ENCODE results near the gene SON. TPM values are rescaled to one million over a fixed set of nuclear protein-coding genes. Genes with fewer than 3 reads are reported as not detected.

SON gene
- total RNA-seq, 4 donors from 2014 or later: 219 to 258 (median 244) TPM

- intact Hi-C loops (cut with DNase I): no loop called here
- Histone ChIP-seq H3K4me3 (no peak overlapping the region), H3K4me1 (peaks cover 13 to 35% (median 25%) of the 10 kb centered on the region in 4 donors), H3K36me3 (peaks cover 67 to 96% (median 86%) of the 10 kb centered on the region in 4 donors), H3K9me3 (no peaks in the 10 kb centered on the region), H3K27me3 (no peaks in the 10 kb centered on the region), H3K27ac (replicated peaks in 1 of 4) (no peak overlapping the region)
- no peak for TF ChIP-seq EP300 (IDR thresholded peaks at IDR 0.05)
- TF ChIP-seq POLR2AphosphoS5 (IDR thresholded peaks at IDR 0.05): no peak
- TF ChIP-seq CTCF (IDR thresholded peaks at IDR 0.05): no peak
- TF ChIP-seq POLR2A (IDR thresholded peaks at IDR 0.05; ENCODE audit: low read depth): no peak
- DNase-seq (ENCODE audit: extremely low spot score): no peak
- WGBS: 94% methylated on average over 9 of the region's 23 CpGs
Observed at GRCh38 chr21:33550772-33551660, 8.2 kb downstream of the SON start.

GRCh38 chr21:33551664-33552063 is 8.8 kb downstream of the SON start:
- WGBS: 100% methylated on average over 2 of the region's 2 CpGs
- peaks cover 13 to 35% (median 25%) of the 10 kb centered on the region in 4 donors for H3K4me1 ChIP-seq
- intact Hi-C loops (cut with DNase I): no loop called here
- H3K27me3 ChIP-seq: no peaks in the 10 kb centered on the region
- no peak overlapping the region for H3K27ac ChIP-seq (replicated peaks in 1 of 4)
- DNase-seq (ENCODE audit: extremely low spot score): no peak
- peaks cover 62 to 97% (median 85%) of the 10 kb centered on the region in 4 donors for H3K36me3 ChIP-seq
- TF ChIP-seq POLR2A (IDR thresholded peaks at IDR 0.05; ENCODE audit: low read depth) (no peak), POLR2AphosphoS5 (IDR thresholded peaks at IDR 0.05) (no peak), CTCF (IDR thresholded peaks at IDR 0.05) (no peak), EP300 (IDR thresholded peaks at IDR 0.05) (no peak)
- no peaks in the 10 kb centered on the region for H3K9me3 ChIP-seq
- no peak overlapping the region for H3K4me3 ChIP-seq

- DNase-seq (ENCODE audit: extremely low spot score): no peak
- H3K9me3 ChIP-seq: no peaks in the 10 kb centered on the region
- WGBS: 98% methylated on average over 22 of the region's 24 CpGs
- intact Hi-C loops (cut with DNase I): no loop called here
- no peak overlapping the region for H3K27ac ChIP-seq (replicated peaks in 1 of 4)
- no peaks in the 10 kb centered on the region for H3K27me3 ChIP-seq
- H3K4me3 ChIP-seq: no peak overlapping the region
- peaks cover 61 to 96% (median 84%) of the 10 kb centered on the region in 4 donors for H3K36me3 ChIP-seq
- peaks cover 12 to 37% (median 28%) of the 10 kb centered on the region in 4 donors for H3K4me1 ChIP-seq
- TF ChIP-seq EP300 (IDR thresholded peaks at IDR 0.05) (no peak), POLR2A (IDR thresholded peaks at IDR 0.05; ENCODE audit: low read depth) (no peak), CTCF (IDR thresholded peaks at IDR 0.05) (no peak), POLR2AphosphoS5 (IDR thresholded peaks at IDR 0.05) (no peak)
Observed at GRCh38 chr21:33552093-33552998, 9.5 kb downstream of the SON start.

- H3K36me3 ChIP-seq: peaks cover 64 to 96% (median 87%) of the 10 kb centered on the region in 4 donors
- TF ChIP-seq POLR2A (IDR thresholded peaks at IDR 0.05; ENCODE audit: low read depth) (no peak), CTCF (IDR thresholded peaks at IDR 0.05) (no peak), EP300 (IDR thresholded peaks at IDR 0.05) (no peak), POLR2AphosphoS5 (IDR thresholded peaks at IDR 0.05) (no peak)
- H3K4me1 ChIP-seq: peaks cover 12 to 39% (median 29%) of the 10 kb centered on the region in 4 donors
- H3K27ac ChIP-seq (replicated peaks in 1 of 4): no peak overlapping the region
- no peak overlapping the region for H3K4me3 ChIP-seq
- DNase-seq (ENCODE audit: extremely low spot score): no peak
- no peaks in the 10 kb centered on the region for H3K27me3 ChIP-seq
- H3K9me3 ChIP-seq: no peaks in the 10 kb centered on the region
- WGBS: 100% methylated on average over 7 of the region's 12 CpGs
- intact Hi-C loops (cut with DNase I): no loop called here
Observed at GRCh38 chr21:33552999-33553598, 10.3 kb downstream of the SON start.

All from esophagus muscularis mucosa (tissue), 4 donors.